Measurements from ENCODE around the gene METTL9. TPM values are rescaled to one million over a fixed set of nuclear protein-coding genes. Genes with fewer than 3 reads are reported as not detected.

The METTL9 gene
- total RNA-seq, 5 donors from 2014 or later (not counting 1 experiment from before 2014, with no cell fraction given): 69.3 to 93.3 (median 75.5) TPM

- Histone ChIP-seq H3K27ac (ENCODE audit: low read length) (no peak overlapping the region), H3K9me3 (no peaks in the 10 kb centered on the region), H3K4me1 (ENCODE audit: control insufficient read depth in 1 of 2, extremely low read depth in 1 of 2, insufficient read depth in 2 of 2, low read length in 2 of 2) (peaks cover 1 to 2% of the 10 kb centered on the region in 2 experiments), H3K36me3 (ENCODE audit: control insufficient read depth in 2 of 2, extremely low read depth in 1 of 2, insufficient read depth in 1 of 2, low read length in 1 of 2) (no peaks in the 10 kb centered on the region), H3K4me3 (ENCODE audit: control insufficient read depth in 1 of 2, extremely low read depth in 1 of 2, low read length in 1 of 2) (no peak overlapping the region), H3K27me3 (replicated peaks in 1 of 2; ENCODE audit: control insufficient read depth in 2 of 2, extremely low read depth in 1 of 2, insufficient read depth in 2 of 2, low read length in 1 of 2) (no peaks in the 10 kb centered on the region)
- H3K4me1 Mint-ChIP-seq: peaks cover 3 to 5% (median 5%) of the 10 kb centered on the region in 3 donors
- H3K9me3 Mint-ChIP-seq: no peaks in the 10 kb centered on the region
- WGBS (ENCODE audit: insufficient coverage): 89% methylated on average over 5 of the region's 9 CpGs
- POLR2A ChIA-PET: interaction anchor here in 1 of 2 donors (0.5 kb wide), 1 partner anchor 36 kb away, joined by 5 read pairs; no protein-coding TSS in a partner anchor
- DNase-seq: no peak
- H3K4me3 Mint-ChIP-seq: no peak overlapping the region
- H3K36me3 Mint-ChIP-seq: no peaks in the 10 kb centered on the region
- no peak for ATAC-seq (replicated peaks in 1 of 4)
- CTCF ChIA-PET: interaction anchor here (1.3 to 2.0 kb wide), 3 partner anchors 9 to 65 kb away, joined by 4 to 6 read pairs (median 4); no protein-coding TSS in a partner anchor
- H3K27ac Mint-ChIP-seq: no peak overlapping the region
- H3K27me3 Mint-ChIP-seq: no peaks in the 10 kb centered on the region
Measured at GRCh38 chr16:21592191-21592590, 7.2 kb upstream of the METTL9 start.

GRCh38 chr16:21593530-21594289 is 5.7 kb upstream of the METTL9 start:
- no peak for DNase-seq
- CTCF ChIA-PET: interaction anchor here in 1 of 2 donors (0.7 to 1.7 kb wide), 2 partner anchors 9 to 63 kb away, joined by 5 to 6 read pairs; no protein-coding TSS in a partner anchor
- Mint-ChIP-seq H3K36me3 (peaks cover 2% of the 10 kb centered on the region), H3K27me3 (no peaks in the 10 kb centered on the region), H3K27ac (no peak overlapping the region), H3K9me3 (no peaks in the 10 kb centered on the region), H3K4me1 (peaks cover 18 to 19% (median 18%) of the 10 kb centered on the region in 3 donors), H3K4me3 (no peak overlapping the region)
- Histone ChIP-seq H3K27ac (ENCODE audit: low read length) (no peak overlapping the region), H3K9me3 (no peaks in the 10 kb centered on the region), H3K4me1 (ENCODE audit: control insufficient read depth in 1 of 2, extremely low read depth in 1 of 2, insufficient read depth in 2 of 2, low read length in 2 of 2) (peaks cover 14 to 17% of the 10 kb centered on the region in 2 experiments), H3K36me3 (ENCODE audit: control insufficient read depth in 2 of 2, extremely low read depth in 1 of 2, insufficient read depth in 1 of 2, low read length in 1 of 2) (no peaks in the 10 kb centered on the region), H3K4me3 (ENCODE audit: control insufficient read depth in 1 of 2, extremely low read depth in 1 of 2, low read length in 1 of 2) (no peak overlapping the region), H3K27me3 (replicated peaks in 1 of 2; ENCODE audit: control insufficient read depth in 2 of 2, extremely low read depth in 1 of 2, insufficient read depth in 2 of 2, low read length in 1 of 2) (no peaks in the 10 kb centered on the region)
- WGBS (ENCODE audit: insufficient coverage): 60% methylated on average over 1 of the region's 7 CpGs
- ATAC-seq (replicated peaks in 1 of 4): no peak
- POLR2A ChIA-PET: interaction anchor here in 1 of 2 donors (0.7 kb wide), 1 partner anchor 632 kb away, joined by 7 read pairs; no protein-coding TSS in a partner anchor

- Histone ChIP-seq H3K4me3 (ENCODE audit: control insufficient read depth in 1 of 2, extremely low read depth in 1 of 2, low read length in 1 of 2) (no peak overlapping the region), H3K4me1 (ENCODE audit: control insufficient read depth in 1 of 2, extremely low read depth in 1 of 2, insufficient read depth in 2 of 2, low read length in 2 of 2) (peaks cover 18 to 33% of the 10 kb centered on the region in 2 experiments), H3K9me3 (no peaks in the 10 kb centered on the region), H3K36me3 (ENCODE audit: control insufficient read depth in 2 of 2, extremely low read depth in 1 of 2, insufficient read depth in 1 of 2, low read length in 1 of 2) (no peaks in the 10 kb centered on the region), H3K27me3 (replicated peaks in 1 of 2; ENCODE audit: control insufficient read depth in 2 of 2, extremely low read depth in 1 of 2, insufficient read depth in 2 of 2, low read length in 1 of 2) (no peaks in the 10 kb centered on the region), H3K27ac (ENCODE audit: low read length) (peak overlapping the region; percentile 39)
- Mint-ChIP-seq H3K9me3 (no peaks in the 10 kb centered on the region), H3K4me1 (peaks cover 44 to 46% (median 44%) of the 10 kb centered on the region in 3 donors), H3K27me3 (no peaks in the 10 kb centered on the region), H3K36me3 (peaks cover 2% of the 10 kb centered on the region), H3K4me3 (peak overlapping the region; percentile 70 to 87 (median 84)), H3K27ac (peak overlapping the region; percentile 94 to 99)
- ChIA-PET CTCF (interaction anchor here in 1 of 2 donors (1.0 to 1.8 kb wide), 3 partner anchors 13 to 60 kb away, joined by 3 to 8 read pairs (median 5); no protein-coding TSS in a partner anchor), POLR2A (interaction anchor here (0.5 to 1.1 kb wide), 3 partner anchors 48 to 91 kb away, joined by 4 to 5 read pairs (median 4); no protein-coding TSS in a partner anchor)
- DNase-seq (peak in 1 of 35 experiments; percentile 33), ATAC-seq (replicated peaks in 1 of 4) (no peak)
- no CpG with 5 or more reads among the region's 2 CpGs for WGBS (ENCODE audit: insufficient coverage)
Measured at GRCh38 chr16:21597561-21598030, 1.8 kb upstream of the METTL9 start.

- Histone ChIP-seq H3K4me1 (ENCODE audit: control insufficient read depth in 1 of 2, extremely low read depth in 1 of 2, insufficient read depth in 2 of 2, low read length in 2 of 2) (peaks cover 18 to 33% of the 10 kb centered on the region in 2 experiments), H3K36me3 (ENCODE audit: control insufficient read depth in 2 of 2, extremely low read depth in 1 of 2, insufficient read depth in 1 of 2, low read length in 1 of 2) (no peaks in the 10 kb centered on the region), H3K27me3 (replicated peaks in 1 of 2; ENCODE audit: control insufficient read depth in 2 of 2, extremely low read depth in 1 of 2, insufficient read depth in 2 of 2, low read length in 1 of 2) (no peaks in the 10 kb centered on the region), H3K9me3 (no peaks in the 10 kb centered on the region), H3K4me3 (ENCODE audit: control insufficient read depth in 1 of 2, extremely low read depth in 1 of 2, low read length in 1 of 2) (peak overlapping the region in 1 of 2 donors; percentile 94), H3K27ac (ENCODE audit: low read length) (peak overlapping the region; percentile 85)
- WGBS (ENCODE audit: insufficient coverage): 100% methylated on average over 9 of the region's 12 CpGs
- ATAC-seq (replicated peaks in 1 of 4): no peak
- Mint-ChIP-seq H3K4me3 (peak overlapping the region; percentile 85 to 87 (median 86)), H3K9me3 (no peaks in the 10 kb centered on the region), H3K27me3 (no peaks in the 10 kb centered on the region), H3K27ac (peak overlapping the region; percentile 94 to 99), H3K36me3 (peaks cover 2% of the 10 kb centered on the region), H3K4me1 (peaks cover 50 to 51% (median 51%) of the 10 kb centered on the region in 3 donors)
- ChIA-PET CTCF (interaction anchor here (0.6 to 1.8 kb wide), 3 partner anchors 47 to 60 kb away, joined by 5 to 8 read pairs (median 7); no protein-coding TSS in a partner anchor), POLR2A (interaction anchor here in 1 of 2 donors (0.6 to 1.0 kb wide), 2 partner anchors 47 to 726 kb away, joined by 4 to 6 read pairs; no protein-coding TSS in a partner anchor)
- no peak for DNase-seq
Measured at GRCh38 chr16:21598206-21598605, 1.2 kb upstream of the METTL9 start.

GRCh38 chr16:21598701-21599121 is 666 bp upstream of the METTL9 start:
- peaks cover 55 to 56% (median 55%) of the 10 kb centered on the region in 3 donors for H3K4me1 Mint-ChIP-seq
- Histone ChIP-seq H3K4me3 (ENCODE audit: control insufficient read depth in 1 of 2, extremely low read depth in 1 of 2, low read length in 1 of 2) (peak overlapping the region; percentile 68 to 94), H3K36me3 (ENCODE audit: control insufficient read depth in 2 of 2, extremely low read depth in 1 of 2, insufficient read depth in 1 of 2, low read length in 1 of 2) (no peaks in the 10 kb centered on the region), H3K27ac (ENCODE audit: low read length) (peak overlapping the region; percentile 85), H3K9me3 (no peaks in the 10 kb centered on the region), H3K27me3 (replicated peaks in 1 of 2; ENCODE audit: control insufficient read depth in 2 of 2, extremely low read depth in 1 of 2, insufficient read depth in 2 of 2, low read length in 1 of 2) (no peaks in the 10 kb centered on the region), H3K4me1 (ENCODE audit: control insufficient read depth in 1 of 2, extremely low read depth in 1 of 2, insufficient read depth in 2 of 2, low read length in 2 of 2) (peaks cover 18 to 36% of the 10 kb centered on the region in 2 experiments)
- peaks cover 2% of the 10 kb centered on the region for H3K36me3 Mint-ChIP-seq
- POLR2A ChIA-PET: interaction anchor here in 1 of 2 donors (0.6 to 1.0 kb wide), 2 partner anchors 47 to 725 kb away, joined by 4 to 6 read pairs; no protein-coding TSS in a partner anchor
- ATAC-seq (replicated peaks in 1 of 4) (peak in 3 of 4 experiments; percentile 2 to 3 (median 2)), DNase-seq (peak in 9 of 35 experiments; percentile 16 to 33 (median 23))
- H3K27me3 Mint-ChIP-seq: no peaks in the 10 kb centered on the region
- peak overlapping the region; percentile 85 to 87 (median 86) for H3K4me3 Mint-ChIP-seq
- no peaks in the 10 kb centered on the region for H3K9me3 Mint-ChIP-seq
- H3K27ac Mint-ChIP-seq: peak overlapping the region; percentile 94
- CTCF ChIA-PET: interaction anchor here (0.6 to 1.8 kb wide), 2 partner anchors 58 to 59 kb away, joined by 7 to 8 read pairs; no protein-coding TSS in a partner anchor
- 8% methylated on average over 9 of the region's 13 CpGs for WGBS (ENCODE audit: insufficient coverage)
